HTERT RPE-1 (cell line): ENCODE data around the gene PMEL.
"Not testable (repeated sequence)": the region's sequence is repeated elsewhere in the genome, so short reads cannot be mapped to it uniquely, and the experiment has no call there.

Experiments
- in situ Hi-C: fragments of 300-500 bp; cut with MboI; formaldehyde crosslinking; loops from 4 replicates; pipeline ENCODE4 v1.14.3; 2020; ENCODE audit warnings: low sequenced_read_pairs

Gene PMEL

GRCh38 chr12:55965941-55966407 lies at the start of gene PMEL:
Gene PMEL (minus strand): TSS chr12:55966042. CDS start chr12:55966011, 31 bp downstream.
- in situ Hi-C loops = no loop called here

GRCh38 chr12:56014205-56014604 lies 48.4 kb upstream of the PMEL start:
- in situ Hi-C loops = no loop called here

GRCh38 chr12:56013482-56013881 lies 47.6 kb upstream of the PMEL start:
- in situ Hi-C loops = no loop called here

GRCh38 chr12:56011509-56012090 lies 45.8 kb upstream of the PMEL start:
- in situ Hi-C loops = no loop called here

GRCh38 chr12:56010111-56010570 lies 44.3 kb upstream of the PMEL start:
- in situ Hi-C loops = no loop called here

GRCh38 chr12:56007564-56008559 lies 42.0 kb upstream of the PMEL start:
- in situ Hi-C loops = no loop called here

GRCh38 chr12:56004211-56004610 lies 38.4 kb upstream of the PMEL start:
- in situ Hi-C loops = no loop called here

- in situ Hi-C loops = not testable (repeated sequence)
These were observed 37.5 kb upstream of the PMEL start for GRCh38 chr12:56003376-56003775.

- in situ Hi-C loops = no loop called here
These were observed 35.8 kb upstream of the PMEL start for GRCh38 chr12:56001487-56002100.

GRCh38 chr12:55999999-56000540 lies 34.2 kb upstream of the PMEL start:
- in situ Hi-C loops = not testable (repeated sequence)

GRCh38 chr12:55999522-55999921 lies 33.7 kb upstream of the PMEL start:
- in situ Hi-C loops = not testable (repeated sequence)

GRCh38 chr12:55997535-55997859 lies 31.7 kb upstream of the PMEL start:
- in situ Hi-C loops = no loop called here

- in situ Hi-C loops = no loop called here
These were observed 31.1 kb upstream of the PMEL start, which contains the start of gene SUOX for GRCh38 chr12:55996715-55997534. Gene SUOX (plus strand): TSS chr12:55997276. CDS start chr12:56002222, 4,946 bp downstream.

- in situ Hi-C loops = no loop called here
These were observed 30.4 kb upstream of the PMEL start for GRCh38 chr12:55996201-55996714.

- in situ Hi-C loops = no loop called here
These were observed 29.5 kb upstream of the PMEL start for GRCh38 chr12:55995366-55995765.

GRCh38 chr12:55993230-55993853 lies 27.5 kb upstream of the PMEL start:
- in situ Hi-C loops = no loop called here

- in situ Hi-C loops = no loop called here
These were observed 25.3 kb upstream of the PMEL start for GRCh38 chr12:55991110-55991509.

- in situ Hi-C loops = not testable (repeated sequence)
These were observed 20.1 kb upstream of the PMEL start for GRCh38 chr12:55985976-55986375.

GRCh38 chr12:55985341-55985740 lies 19.5 kb upstream of the PMEL start:
- in situ Hi-C loops = no loop called here

- in situ Hi-C loops = no loop called here
These were observed 19.0 kb upstream of the PMEL start for GRCh38 chr12:55984861-55985260.
